IPS DF 6.9 (cell line): ENCODE data around the gene EIF5.
A peak's percentile ranks its signal among the peaks of the same experiment; 100 is the strongest.

Experiments used
- DNase-seq: peaks from one replicate; pipeline ENCODE4 v3.0.0-alpha.2; 2013; ENCODE audit warnings: low read depth, low spot score
- H3K27ac ChIP-seq: one replicate; pipeline ENCODE4 v1.5.1; 2013; ENCODE audit warnings: low read length, control low read depth
- H3K27me3 ChIP-seq: 2 replicates; pipeline ENCODE4 v1.6.1; 2013; ENCODE audit warnings: mild to moderate bottlenecking, low read length; ENCODE audit not compliant: control insufficient read depth, insufficient read depth
- H3K36me3 ChIP-seq: 2 replicates; pipeline ENCODE4 v1.6.1; 2013; ENCODE audit warnings: low read length; ENCODE audit not compliant: control insufficient read depth, insufficient read depth
- H3K4me1 ChIP-seq: 2 replicates; pipeline ENCODE4 v1.6.1; 2013; ENCODE audit warnings: low read length; ENCODE audit not compliant: control insufficient read depth, insufficient read depth
- H3K4me3 ChIP-seq: 2 replicates; pipeline ENCODE4 v1.5.1; 2013; ENCODE audit warnings: mild to moderate bottlenecking, low read length
- H3K9me3 ChIP-seq: 2 replicates; pipeline ENCODE4 v1.6.1; 2013; ENCODE audit warnings: low read length, inconsistent platforms; ENCODE audit not compliant: control insufficient read depth, insufficient read depth
- WGBS: extraction: QIAGEN DNeasy Blood & Tissue Kit; methylation state at CpG from one replicate; pipeline ENCODE4 v1.1.7; 2013; ENCODE audit warnings: mixed read lengths, missing lambda C conversion rate; ENCODE audit not compliant: insufficient read length, insufficient coverage; 5-methylcytosine and 5-hydroxymethylcytosine counted together

EIF5 gene

DNA sequence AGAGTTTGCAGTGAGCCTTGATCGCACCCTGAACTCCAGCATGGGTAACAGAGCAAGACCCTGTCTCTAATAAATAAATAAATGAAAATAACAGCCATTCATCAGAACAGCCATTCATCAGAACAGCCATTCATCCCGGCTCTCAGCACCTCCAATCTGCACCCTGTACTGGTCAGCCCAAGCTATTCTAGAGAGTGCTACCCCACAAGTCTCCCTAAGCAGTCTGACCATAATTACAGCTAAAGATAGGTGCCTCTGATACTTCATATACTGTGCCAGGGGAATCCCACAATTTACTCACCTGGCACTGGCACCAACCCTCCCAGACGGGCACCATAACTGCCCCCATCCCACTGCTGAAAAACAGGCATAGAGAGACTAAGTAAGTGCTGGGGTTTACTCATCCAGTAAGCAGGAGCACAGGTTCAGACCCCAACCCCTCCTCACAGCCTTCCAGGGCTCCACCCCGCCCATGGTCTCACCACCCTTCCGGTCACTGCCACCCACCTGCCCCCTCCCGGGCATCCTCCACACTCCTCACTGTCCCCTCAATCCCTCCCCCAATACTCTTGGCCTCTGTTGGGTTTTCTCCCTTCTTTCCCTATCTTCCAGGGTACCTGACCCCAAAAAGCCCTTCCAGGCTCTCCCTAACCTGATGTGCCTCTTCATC, 15.2 kb upstream of the EIF5 start:
- H3K4me1 ChIP-seq, result peaks cover 3% of the 10 kb centered on the region
- H3K9me3 ChIP-seq, result no peaks in the 10 kb centered on the region
- WGBS, result no CpG with 5 or more reads among the region's 6 CpGs
- H3K27ac ChIP-seq, result no peak overlapping the region
- no peaks in the 10 kb centered on the region for H3K27me3 ChIP-seq
- no peaks in the 10 kb centered on the region for H3K36me3 ChIP-seq
- DNase-seq, result no peak
- H3K4me3 ChIP-seq, result no peak overlapping the region

DNA sequence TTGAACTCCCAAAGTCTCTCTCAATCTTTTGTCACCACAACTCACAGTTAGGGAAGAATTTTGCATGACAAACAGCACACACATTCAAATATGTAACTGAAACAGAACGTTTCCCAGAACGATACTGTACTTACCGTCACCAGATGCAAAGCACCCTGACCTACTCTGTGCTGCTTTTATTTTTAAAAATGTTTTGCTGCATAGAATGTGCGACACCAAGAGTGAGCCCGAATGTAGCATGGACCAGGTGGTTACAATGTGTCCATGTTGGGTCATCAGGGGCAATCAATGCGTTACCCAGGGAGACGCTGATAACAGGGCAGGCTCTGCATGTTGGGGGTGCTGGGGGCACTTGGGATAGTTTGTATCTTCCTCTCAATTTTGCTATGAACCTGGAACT, 14.6 kb upstream of the EIF5 start:
- DNase-seq, result no peak
- no peaks in the 10 kb centered on the region for H3K27me3 ChIP-seq
- no peak overlapping the region for H3K27ac ChIP-seq
- no peaks in the 10 kb centered on the region for H3K36me3 ChIP-seq
- WGBS, result no CpG with 5 or more reads among the region's 7 CpGs
- H3K4me3 ChIP-seq, result no peak overlapping the region
- peaks cover 3% of the 10 kb centered on the region for H3K4me1 ChIP-seq
- no peaks in the 10 kb centered on the region for H3K9me3 ChIP-seq

DNA sequence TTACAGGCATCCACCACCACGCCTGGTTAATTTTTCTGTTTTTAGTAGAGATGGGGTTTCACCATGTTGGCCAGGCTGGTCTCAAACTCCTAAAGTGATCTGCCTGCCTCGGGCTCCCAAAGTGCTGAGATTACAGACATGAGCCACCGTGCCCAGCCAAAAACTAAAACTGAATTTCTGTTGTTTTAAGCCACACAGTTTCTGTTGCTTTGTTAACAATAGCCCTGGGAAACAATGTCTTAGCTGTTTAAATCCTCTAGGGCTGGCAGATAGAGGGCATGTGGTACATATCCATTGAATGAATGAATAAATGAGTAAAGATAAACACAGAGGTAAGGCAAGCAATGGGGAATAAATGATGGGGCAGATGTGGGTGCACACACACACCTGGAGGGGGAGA, 8.0 kb upstream of the EIF5 start:
- H3K27me3 ChIP-seq, result no peaks in the 10 kb centered on the region
- WGBS, result no CpG with 5 or more reads among the region's 3 CpGs
- no peaks in the 10 kb centered on the region for H3K9me3 ChIP-seq
- H3K4me1 ChIP-seq, result peaks cover 2% of the 10 kb centered on the region
- no peak for DNase-seq
- no peaks in the 10 kb centered on the region for H3K36me3 ChIP-seq
- no peak overlapping the region for H3K27ac ChIP-seq
- no peak overlapping the region for H3K4me3 ChIP-seq

DNA sequence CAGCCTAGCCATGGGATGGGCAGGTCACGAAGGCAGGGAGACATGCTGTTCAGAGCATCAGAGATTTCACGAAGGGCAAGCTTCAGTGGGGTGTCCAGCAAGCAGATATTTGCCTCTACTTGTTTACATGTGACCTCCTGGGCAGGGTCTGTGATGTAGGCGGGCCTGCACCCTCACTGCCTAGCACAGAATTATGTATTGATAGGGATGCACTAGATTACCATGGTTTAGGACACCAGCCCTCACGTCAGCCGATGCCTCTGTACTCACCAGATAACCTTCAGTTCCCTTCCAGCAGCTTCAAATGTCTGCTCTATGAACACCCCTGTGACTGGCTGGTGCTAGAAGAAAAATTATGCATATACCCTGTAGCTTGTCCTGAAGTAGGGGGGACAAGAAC, 5.1 kb upstream of the EIF5 start:
- H3K36me3 ChIP-seq, result no peaks in the 10 kb centered on the region
- WGBS, result no CpG with 5 or more reads among the region's 5 CpGs
- H3K27ac ChIP-seq, result no peak overlapping the region
- no peaks in the 10 kb centered on the region for H3K9me3 ChIP-seq
- no peak overlapping the region for H3K4me3 ChIP-seq
- no peak for DNase-seq
- no peaks in the 10 kb centered on the region for H3K27me3 ChIP-seq
- peaks cover 2% of the 10 kb centered on the region; the same call in 1 of the 2 replicates for H3K4me1 ChIP-seq

DNA sequence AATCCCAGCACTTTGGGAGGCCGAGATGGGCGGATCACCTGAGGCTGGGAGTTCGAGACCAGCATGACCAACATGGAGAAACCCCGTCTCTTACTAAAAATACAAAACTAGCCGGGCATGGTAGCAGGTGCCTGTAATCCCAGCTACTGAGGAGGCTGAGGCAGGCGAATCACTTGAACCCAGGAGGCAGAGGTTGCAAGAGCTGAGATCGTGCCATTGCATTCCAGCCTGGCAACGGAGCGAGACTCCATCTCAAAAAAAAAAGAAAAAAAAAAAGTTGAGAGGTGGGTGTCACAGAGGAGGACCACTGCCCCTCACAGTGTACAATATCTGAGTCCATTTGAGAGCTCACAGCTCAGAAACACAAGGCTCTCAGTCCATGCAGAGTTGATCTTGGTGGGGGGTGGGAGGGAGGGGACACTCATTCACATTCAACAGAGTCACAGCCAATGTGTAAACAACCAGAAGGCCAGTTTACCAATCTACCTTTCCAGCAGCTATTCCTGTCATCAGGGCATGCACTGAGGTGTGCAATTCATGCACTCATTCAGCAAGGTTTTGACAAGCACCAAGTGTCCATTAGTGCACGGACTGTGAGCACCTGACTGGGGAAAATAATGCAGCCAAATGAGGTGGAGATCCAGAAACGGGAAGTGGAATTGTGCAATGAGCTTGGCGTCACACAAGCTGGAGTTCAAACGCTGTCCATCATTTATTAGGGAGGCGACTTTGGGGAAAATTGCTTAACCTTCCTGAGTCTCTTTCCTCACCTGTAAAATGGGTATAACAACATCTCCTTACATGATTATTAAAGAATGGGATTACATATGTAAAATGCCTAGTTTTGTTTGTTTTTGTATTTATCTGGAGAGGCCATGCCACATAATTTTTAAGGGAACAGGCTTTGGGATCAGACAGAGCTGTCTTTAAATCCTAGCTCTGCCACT, 4.4 kb upstream of the EIF5 start:
- Histone ChIP-seq H3K4me3 (no peak overlapping the region), H3K27me3 (no peaks in the 10 kb centered on the region), H3K27ac (no peak overlapping the region), H3K4me1 (peaks cover 2% of the 10 kb centered on the region; the same call in 1 of the 2 replicates), H3K36me3 (no peaks in the 10 kb centered on the region), H3K9me3 (no peaks in the 10 kb centered on the region)
- DNase-seq, result no peak
- no CpG with 5 or more reads among the region's 14 CpGs for WGBS

DNA sequence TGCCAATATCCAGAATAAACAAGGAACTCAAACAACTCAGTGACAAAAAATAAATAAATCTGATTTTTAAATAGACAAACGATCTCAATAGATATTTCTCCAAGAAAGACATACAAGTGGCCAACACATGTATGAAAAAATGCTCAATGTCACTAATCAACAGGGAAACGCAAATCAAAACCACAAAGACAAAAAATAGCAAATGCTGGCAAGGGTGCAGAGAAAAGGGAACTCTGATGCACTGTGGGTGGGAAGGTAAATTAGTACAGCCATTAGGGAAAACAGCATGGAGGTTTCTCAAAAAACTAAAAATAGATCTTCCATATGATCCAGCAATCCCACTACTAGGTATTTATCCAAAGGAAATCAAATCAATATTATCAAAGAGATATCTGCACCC, 3.5 kb upstream of the EIF5 start:
- peaks cover 2% of the 10 kb centered on the region; the same call in 1 of the 2 replicates for H3K4me1 ChIP-seq
- WGBS, result no CpG with 5 or more reads among the region's 2 CpGs
- 0 out of 2 replicates have a peak, but pooled peaks cover 2% of the 10 kb centered on the region for H3K36me3 ChIP-seq
- H3K27me3 ChIP-seq, result no peaks in the 10 kb centered on the region
- DNase-seq, result no peak
- no peak overlapping the region for H3K27ac ChIP-seq
- no peak overlapping the region for H3K4me3 ChIP-seq
- H3K9me3 ChIP-seq, result no peaks in the 10 kb centered on the region

DNA sequence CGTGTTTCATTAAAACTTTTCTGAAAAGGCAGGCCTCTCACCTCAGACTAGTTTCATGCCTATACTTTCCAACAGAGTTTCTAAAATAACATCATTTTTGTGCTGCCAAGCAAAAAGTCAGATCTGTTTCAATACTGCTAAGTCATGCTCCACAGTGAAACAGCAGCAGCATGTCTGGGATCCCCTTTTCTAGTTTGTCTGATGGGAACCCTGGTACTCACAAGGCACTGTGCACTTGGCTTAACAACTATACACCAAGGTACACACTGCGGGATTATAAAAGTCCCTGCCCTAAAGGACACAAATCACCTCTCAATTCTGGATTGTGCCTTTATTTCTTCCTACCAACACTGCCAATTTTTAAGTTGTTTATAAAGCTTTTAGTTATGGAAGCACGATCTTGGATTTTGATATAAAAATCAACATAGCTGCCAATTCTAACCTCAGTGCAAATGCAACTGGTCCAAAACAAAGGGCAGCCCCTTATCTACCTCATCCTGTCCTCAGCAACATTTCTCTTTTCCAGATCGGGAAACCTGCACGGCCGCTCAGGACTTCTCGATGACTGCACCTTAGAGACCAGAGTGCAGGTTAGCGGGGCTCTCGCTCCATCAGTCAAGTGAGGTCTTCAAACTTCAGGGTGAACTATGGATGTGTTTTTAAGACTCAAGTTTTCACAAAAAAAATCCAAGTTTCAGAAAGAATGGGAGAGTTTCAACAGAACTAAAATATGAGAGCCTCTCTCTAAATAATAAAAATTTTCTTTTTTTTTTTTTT, 1.7 kb upstream of the EIF5 start:
- H3K27ac ChIP-seq, result no peak overlapping the region
- no peaks in the 10 kb centered on the region for H3K27me3 ChIP-seq
- H3K4me1 ChIP-seq, result peaks cover 2% of the 10 kb centered on the region; the same call in 1 of the 2 replicates
- H3K36me3 ChIP-seq, result peaks cover 18% of the 10 kb centered on the region
- no peak overlapping the region for H3K4me3 ChIP-seq
- WGBS, result 100% methylated on average over 1 of the region's 9 CpGs
- DNase-seq, result no peak
- H3K9me3 ChIP-seq, result no peaks in the 10 kb centered on the region

DNA sequence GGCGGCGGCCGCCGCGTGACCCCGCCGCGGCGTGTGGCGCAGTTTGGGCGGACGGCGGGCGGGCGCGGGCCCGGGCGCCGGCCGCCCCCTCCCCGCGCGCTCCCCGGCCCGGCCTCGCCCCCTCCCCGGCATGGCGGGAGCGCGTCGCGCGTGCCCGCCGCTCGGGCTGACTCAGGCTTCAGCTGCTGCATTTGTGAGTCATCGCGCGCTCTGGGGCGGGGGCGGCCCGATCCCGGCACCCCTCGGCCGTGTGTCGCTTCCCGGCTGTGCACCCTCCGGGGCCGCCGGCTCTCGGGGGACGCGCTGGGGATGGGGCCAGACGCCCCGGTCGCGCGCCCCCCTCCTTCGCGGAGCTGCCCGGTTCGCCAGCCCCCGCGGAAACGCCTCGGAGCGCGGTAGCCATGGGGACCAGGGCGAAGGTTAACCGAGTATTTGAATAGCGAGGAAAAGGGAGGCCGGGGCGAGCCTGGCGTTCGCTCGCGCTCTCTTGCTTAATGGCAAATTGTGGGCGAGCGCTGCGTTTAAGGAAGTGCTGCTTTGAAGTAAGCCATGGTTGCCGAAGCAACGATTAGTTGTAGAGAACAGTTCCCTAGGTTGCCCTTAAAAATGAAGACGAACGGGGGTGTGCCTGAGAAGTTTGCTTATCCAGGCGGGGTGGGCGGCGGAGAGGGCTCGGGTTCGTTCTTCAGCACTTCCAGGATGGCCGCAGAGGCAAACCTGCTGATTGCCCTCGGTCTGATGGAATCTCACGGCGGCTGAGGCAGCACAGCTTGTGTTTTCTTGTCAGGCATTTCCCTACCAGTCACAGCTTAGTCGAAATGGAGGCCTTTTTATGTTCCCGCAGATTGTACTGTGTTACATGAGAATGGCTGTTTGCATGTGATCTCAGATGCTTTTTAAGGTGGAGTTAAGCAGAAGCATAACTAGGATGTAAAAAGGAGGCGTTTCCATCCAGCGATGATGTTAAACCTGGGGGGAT, 896 bp downstream of the EIF5 start:
- Histone ChIP-seq H3K27me3 (no peaks in the 10 kb centered on the region), H3K36me3 (peaks cover 41% of the 10 kb centered on the region), H3K27ac (no peak overlapping the region), H3K9me3 (no peaks in the 10 kb centered on the region), H3K4me3 (peak overlapping the region; percentile 96), H3K4me1 (no peaks in the 10 kb centered on the region)
- DNase-seq, result no peak
- WGBS, result no CpG with 5 or more reads among the region's 97 CpGs

DNA sequence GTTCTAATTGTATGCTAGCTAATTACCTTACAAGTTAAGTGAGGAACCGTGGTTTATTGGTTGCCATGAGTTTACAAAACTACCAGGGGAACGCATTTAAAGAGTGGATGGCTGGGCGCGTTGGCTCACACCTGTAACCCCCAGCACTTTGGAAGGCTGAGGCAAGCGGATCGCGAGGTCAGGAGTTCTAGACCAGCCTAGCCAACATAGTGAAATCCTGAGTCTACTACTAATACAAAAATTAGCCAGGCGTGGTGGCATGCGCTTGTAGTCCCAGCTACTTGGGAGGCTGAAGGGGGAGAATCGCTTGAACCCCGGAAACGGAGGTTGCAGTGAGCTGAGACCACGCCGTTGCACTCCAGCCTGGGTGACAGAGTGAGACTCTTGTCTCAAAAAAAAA, 2.2 kb downstream of the EIF5 start:
- no peak overlapping the region for H3K4me3 ChIP-seq
- DNase-seq, result no peak
- H3K27me3 ChIP-seq, result no peaks in the 10 kb centered on the region
- WGBS, result no CpG with 5 or more reads among the region's 14 CpGs
- no peak overlapping the region for H3K27ac ChIP-seq
- peaks cover 53% of the 10 kb centered on the region for H3K36me3 ChIP-seq
- H3K4me1 ChIP-seq, result no peaks in the 10 kb centered on the region
- no peaks in the 10 kb centered on the region for H3K9me3 ChIP-seq
